ENCODE results near the gene NPIPA3.
"Not testable (repeated sequence)": the region's sequence is repeated elsewhere in the genome, so short reads cannot be mapped to it uniquely, and the experiment has no call there.

NPIPA3 gene

GRCh38 chr16:14678748-14679497 is 24.3 kb upstream of the NPIPA3 start (continued):
- TF ChIP-seq CSDC2 (CRISPR knock-in tag; IDR thresholded peaks at IDR 0.05) (no peak), ESRRG (CRISPR knock-in tag; IDR thresholded peaks at IDR 0.05) (no peak), CREB5 (CRISPR knock-in tag; IDR thresholded peaks at IDR 0.05; ENCODE audit: low read depth) (no peak), BACH2 (CRISPR knock-in tag; IDR thresholded peaks at IDR 0.05; ENCODE audit: borderline replicate concordance) (no peak)

- ATAC-seq, result not testable (repeated sequence)
Observed at GRCh38 chr16:14680396-14680795, 22.8 kb upstream of the NPIPA3 start.

GRCh38 chr16:14681115-14681514 is 22.1 kb upstream of the NPIPA3 start:
- ATAC-seq, result no peak

GRCh38 chr16:14682121-14682520 is 21.1 kb upstream of the NPIPA3 start:
- no peak for ATAC-seq
- TF ChIP-seq CSDC2 (CRISPR knock-in tag; IDR thresholded peaks at IDR 0.05) (no peak), ZFP3 (CRISPR knock-in tag; IDR thresholded peaks at IDR 0.05) (no peak), BACH2 (CRISPR knock-in tag; IDR thresholded peaks at IDR 0.05; ENCODE audit: borderline replicate concordance) (no peak), ZC3H10 (CRISPR knock-in tag; IDR thresholded peaks at IDR 0.05) (no peak), ARNTL (CRISPR knock-in tag; IDR thresholded peaks at IDR 0.05; ENCODE audit: borderline replicate concordance, low read depth) (no peak), RARB (CRISPR knock-in tag; IDR thresholded peaks at IDR 0.05) (no peak), TCF4 (CRISPR knock-in tag; IDR thresholded peaks at IDR 0.05; ENCODE audit: borderline replicate concordance) (no peak), ZNF70 (CRISPR knock-in tag; IDR thresholded peaks at IDR 0.05) (no peak), ESRRG (CRISPR knock-in tag; IDR thresholded peaks at IDR 0.05) (no peak), PPARA (CRISPR knock-in tag; IDR thresholded peaks at IDR 0.05; ENCODE audit: borderline replicate concordance) (no peak), POU6F1 (CRISPR knock-in tag; IDR thresholded peaks at IDR 0.05; ENCODE audit: borderline replicate concordance, low read depth) (no peak), ZFP30 (CRISPR knock-in tag; IDR thresholded peaks at IDR 0.05) (no peak), ISL1 (CRISPR knock-in tag; IDR thresholded peaks at IDR 0.05) (no peak), CREB5 (CRISPR knock-in tag; IDR thresholded peaks at IDR 0.05; ENCODE audit: low read depth) (no peak), ZNF565 (CRISPR knock-in tag; conservative IDR thresholded peaks at IDR 0.05; ENCODE audit: low read depth) (no peak), TOX (CRISPR knock-in tag; IDR thresholded peaks at IDR 0.05; ENCODE audit: borderline replicate concordance) (no peak), GLIS3 (CRISPR knock-in tag; IDR thresholded peaks at IDR 0.05) (no peak), TSHZ2 (CRISPR knock-in tag; IDR thresholded peaks at IDR 0.05) (no peak)

More at GRCh38 chr16:14681115-14681514, 22.1 kb upstream of the NPIPA3 start:
- TF ChIP-seq CREB5 (CRISPR knock-in tag; IDR thresholded peaks at IDR 0.05; ENCODE audit: low read depth) (no peak), ZNF565 (CRISPR knock-in tag; conservative IDR thresholded peaks at IDR 0.05; ENCODE audit: low read depth) (no peak), ZC3H10 (CRISPR knock-in tag; IDR thresholded peaks at IDR 0.05) (no peak), POU6F1 (CRISPR knock-in tag; IDR thresholded peaks at IDR 0.05; ENCODE audit: borderline replicate concordance, low read depth) (no peak), PPARA (CRISPR knock-in tag; IDR thresholded peaks at IDR 0.05; ENCODE audit: borderline replicate concordance) (no peak), TCF4 (CRISPR knock-in tag; IDR thresholded peaks at IDR 0.05; ENCODE audit: borderline replicate concordance) (no peak), BACH2 (CRISPR knock-in tag; IDR thresholded peaks at IDR 0.05; ENCODE audit: borderline replicate concordance) (no peak)
